CD14-positive monocyte (primary cell): ENCODE measurements around the gene SGK1. TPM values are rescaled to one million over a fixed set of nuclear protein-coding genes. Genes with fewer than 3 reads are reported as not detected.

Experiments
- DNase-seq, 3 donors: peaks; one replicate each; pipeline ENCODE4 v3.0.0-alpha.2; 2011 to 2022
- H2AFZ ChIP-seq: 2 replicates; pipeline ENCODE4 v1.6.0; 2012; ENCODE audit warnings: mild to moderate bottlenecking, low read depth, low read length, inconsistent platforms; ENCODE audit not compliant: insufficient read depth, poor library complexity, severe bottlenecking
- H3K27ac ChIP-seq, 2 donors: 1 replicate in 1 of 2; 2 replicates in 1 of 2; pipeline ENCODE4 v1.5.1; 2012 to 2013; ENCODE audit warnings: low read length in 2 of 2, control low read depth in 1 of 2, inconsistent platforms in 1 of 2, low read depth in 1 of 2, mild to moderate bottlenecking in 1 of 2
- H3K27me3 ChIP-seq, 2 donors: one replicate each; pipeline versions ENCODE4 v1.6.0 to v1.6.1; 2011 to 2013; ENCODE audit warnings: low read length in 2 of 2; ENCODE audit not compliant: control insufficient read depth in 2 of 2, insufficient read depth in 2 of 2
- H3K36me3 ChIP-seq, 2 donors: replicated peaks in 1 of 2; 1 replicate in 1 of 2; 2 replicates in 1 of 2; pipeline versions ENCODE4 v1.5.1 to v1.6.1; 2012 to 2013; ENCODE audit warnings: low read length in 2 of 2, control low read depth in 1 of 2, inconsistent platforms in 1 of 2, mild to moderate bottlenecking in 1 of 2; ENCODE audit not compliant: insufficient read depth in 2 of 2, control insufficient read depth in 1 of 2
- H3K4me1 ChIP-seq, 2 donors: 1 replicate in 1 of 2; 2 replicates in 1 of 2; pipeline versions ENCODE4 v1.5.1 to v1.6.1; 2012 to 2013; ENCODE audit warnings: low read length in 2 of 2, control low read depth in 1 of 2, inconsistent platforms in 1 of 2, mild to moderate bottlenecking in 1 of 2, moderate library complexity in 1 of 2; ENCODE audit not compliant: insufficient read depth in 2 of 2, control insufficient read depth in 1 of 2
- H3K4me2 ChIP-seq: replicated peaks from 2 replicates; pipeline ENCODE3; 2012; ENCODE audit warnings: low read length, moderate library complexity, mild to moderate bottlenecking; ENCODE audit not compliant: poor library complexity, severe bottlenecking; ENCODE audit errors: extremely low read depth
- H3K4me3 ChIP-seq, 3 experiments: fragments of 200-600 bp in 1 of 3; sonication (generic) in 1 of 3; replicated peaks in 1 of 3; 1 replicate in 2 of 3; 2 replicates in 1 of 3; pipeline ENCODE4 v1.5.1; 2011 to 2013; ENCODE audit warnings: low read length in 3 of 3, mild to moderate bottlenecking in 3 of 3, control low read depth in 2 of 3, low read depth in 2 of 3, inconsistent platforms in 1 of 3, moderate library complexity in 1 of 3
- H3K79me2 ChIP-seq: 2 replicates; pipeline ENCODE4 v1.6.0; 2012; ENCODE audit warnings: mild to moderate bottlenecking, control low read depth, inconsistent platforms, low read length, moderate library complexity; ENCODE audit not compliant: insufficient read depth
- H3K9ac ChIP-seq: 2 replicates; pipeline ENCODE4 v1.6.0; 2017; ENCODE audit warnings: low read length, mild to moderate bottlenecking; ENCODE audit not compliant: insufficient read depth, poor library complexity, severe bottlenecking
- H3K9me3 ChIP-seq, 2 donors: replicated peaks in 1 of 2; 1 replicate in 1 of 2; 2 replicates in 1 of 2; pipeline versions ENCODE4 v1.5.1 to v1.6.1; 2012 to 2013; ENCODE audit warnings: low read length in 2 of 2, control low read depth in 1 of 2; ENCODE audit not compliant: control insufficient read depth in 1 of 2, insufficient read depth in 1 of 2
- H4K20me1 ChIP-seq: 2 replicates; pipeline ENCODE4 v1.6.0; 2012; ENCODE audit warnings: mild to moderate bottlenecking, low read length, control low read depth, moderate library complexity; ENCODE audit not compliant: insufficient read depth
- H3K27ac Mint-ChIP-seq, 7 donors: one replicate each; pipeline ENCODE4 v1.8.0; 2020; ENCODE audit warnings: mild to moderate bottlenecking in 7 of 7, mixed read lengths in 7 of 7, moderate library complexity in 6 of 7, inconsistent platforms in 2 of 7
- H3K27me3 Mint-ChIP-seq, 3 donors: one replicate each; pipeline ENCODE4 v1.8.0; 2021 to 2022; ENCODE audit warnings: low read depth in 3 of 3, mild to moderate bottlenecking in 3 of 3, mixed read lengths in 3 of 3, moderate library complexity in 3 of 3, inconsistent platforms in 1 of 3
- H3K36me3 Mint-ChIP-seq, 2 donors: one replicate each; pipeline ENCODE4 v1.8.0; 2020; ENCODE audit warnings: mixed read lengths in 2 of 2, inconsistent platforms in 1 of 2, mild to moderate bottlenecking in 1 of 2
- H3K4me1 Mint-ChIP-seq: one replicate; pipeline ENCODE4 v1.8.0; 2020; ENCODE audit warnings: mild to moderate bottlenecking, mixed read lengths
- H3K4me3 Mint-ChIP-seq, 2 donors: one replicate each; pipeline ENCODE4 v1.8.0; 2020; ENCODE audit warnings: mild to moderate bottlenecking in 2 of 2, mixed read lengths in 2 of 2, moderate library complexity in 1 of 2
- H3K9me3 Mint-ChIP-seq, 7 donors: one replicate each; pipeline ENCODE4 v1.8.0; 2020 to 2022; ENCODE audit warnings: mixed read lengths in 7 of 7, mild to moderate bottlenecking in 6 of 7, moderate library complexity in 6 of 7, inconsistent platforms in 2 of 7
- CTCF ChIP-seq: fragments of 200-600 bp; IDR thresholded peaks from one replicate; pipeline ENCODE4 v1.8.0; 2022; ENCODE audit warnings: antibody characterized with exemption, mild to moderate bottlenecking
- WGBS: methylation state at CpG from one replicate; pipeline ENCODE4 v1.1.5; 2013; ENCODE audit warnings: missing lambda C conversion rate; ENCODE audit not compliant: insufficient coverage; 5-methylcytosine and 5-hydroxymethylcytosine counted together
- intact Hi-C, 2 donors: fragments of 100-400 bp; cut with micrococcal nuclease; formaldehyde crosslinking; loops; one replicate each; pipeline versions ENCODE4 v1.15.0 to v1.15.1; 2023
- polyA plus RNA-seq, 3 donors: library from polyadenylated mRNA; depleted of rRNA in 1 of 3; unstranded in 2 of 3; stranded (reverse) in 1 of 3; fragments of 300-500 nt in 2 of 3; fragments of >200 nt in 1 of 3; fragmentation: Illumina TruSeq in 2 of 3; gene quantifications; 1 replicate in 2 of 3; 2 replicates in 1 of 3; pipeline ENCODE4 v1.2.3, GENCODE V29; 2012 to 2021

Gene SGK1
- polyA plus RNA-seq, 3 donors: 373 to 419 (median 407) TPM

GRCh38 chr6:134340179-134340975, 22.5 kb upstream of the SGK1 start:
- no peak overlapping the region for H3K4me2 ChIP-seq
- H3K4me3 ChIP-seq: no peak overlapping the region
- H3K9ac ChIP-seq: no peak overlapping the region
- 100% methylated on average over 1 of the region's 6 CpGs for WGBS
- no peaks in the 10 kb centered on the region for H3K79me2 ChIP-seq
- Mint-ChIP-seq H3K4me1 (peaks cover 43% of the 10 kb centered on the region), H3K9me3 (no peaks in the 10 kb centered on the region), H3K4me3 (no peak overlapping the region), H3K27ac (peak overlapping the region; percentile 72 to 92 (median 84)), H3K27me3 (peaks cover 0 to 5% (median 0%) of the 10 kb centered on the region in 3 donors), H3K36me3 (no peaks in the 10 kb centered on the region)
- peak; percentile 57 to 79 (median 71) for DNase-seq
- H3K9me3 ChIP-seq: no peaks in the 10 kb centered on the region
- H3K27me3 ChIP-seq: no peaks in the 10 kb centered on the region
- peak overlapping the region; percentile 18 to 88 for H3K27ac ChIP-seq
- H3K36me3 ChIP-seq: no peaks in the 10 kb centered on the region
- peaks cover 41 to 45% of the 10 kb centered on the region in 2 donors for H3K4me1 ChIP-seq
- H2AFZ ChIP-seq: no peak overlapping the region
- no peaks in the 10 kb centered on the region for H4K20me1 ChIP-seq
- TF ChIP-seq CTCF: no peak
- intact Hi-C loops: no loop called here

- H3K27ac Mint-ChIP-seq: peak overlapping the region in 4 of 7 donors; percentile 25 to 63 (median 54)
- H3K4me2 ChIP-seq: no peak overlapping the region
- H3K4me3 Mint-ChIP-seq: no peak overlapping the region
- H4K20me1 ChIP-seq: no peaks in the 10 kb centered on the region
- H3K4me1 Mint-ChIP-seq: peaks cover 41% of the 10 kb centered on the region
- no peak for TF ChIP-seq CTCF
- no peak for DNase-seq
- peaks cover 0 to 2% (median 0%) of the 10 kb centered on the region in 3 donors for H3K27me3 Mint-ChIP-seq
- H3K27ac ChIP-seq: no peak overlapping the region
- H3K4me1 ChIP-seq: peaks cover 40 to 41% of the 10 kb centered on the region in 2 donors
- no peaks in the 10 kb centered on the region for H3K36me3 ChIP-seq
- no peaks in the 10 kb centered on the region for H3K27me3 ChIP-seq
- no peaks in the 10 kb centered on the region for H3K9me3 ChIP-seq
- H3K36me3 Mint-ChIP-seq: no peaks in the 10 kb centered on the region
- H3K4me3 ChIP-seq: no peak overlapping the region
- no peaks in the 10 kb centered on the region for H3K9me3 Mint-ChIP-seq
- intact Hi-C loops: loop anchor here in 1 of 2 donors (5.0 kb wide), 1 partner anchor 33 kb away; no protein-coding TSS in a partner anchor
- H3K9ac ChIP-seq: no peak overlapping the region
- H2AFZ ChIP-seq: no peak overlapping the region
- no peaks in the 10 kb centered on the region for H3K79me2 ChIP-seq
These were observed 21.3 kb upstream of the SGK1 start for GRCh38 chr6:134339216-134339615.
